Measurements from ENCODE around the gene MIPOL1. TPM values are rescaled to one million over a fixed set of nuclear protein-coding genes. Genes with fewer than 3 reads are reported as not detected.

The MIPOL1 gene
- total and polyA plus RNA-seq, 2 of the 4 experiments (the other 2 are of a cell fraction): 2.7 to 5.9 TPM

DNA sequence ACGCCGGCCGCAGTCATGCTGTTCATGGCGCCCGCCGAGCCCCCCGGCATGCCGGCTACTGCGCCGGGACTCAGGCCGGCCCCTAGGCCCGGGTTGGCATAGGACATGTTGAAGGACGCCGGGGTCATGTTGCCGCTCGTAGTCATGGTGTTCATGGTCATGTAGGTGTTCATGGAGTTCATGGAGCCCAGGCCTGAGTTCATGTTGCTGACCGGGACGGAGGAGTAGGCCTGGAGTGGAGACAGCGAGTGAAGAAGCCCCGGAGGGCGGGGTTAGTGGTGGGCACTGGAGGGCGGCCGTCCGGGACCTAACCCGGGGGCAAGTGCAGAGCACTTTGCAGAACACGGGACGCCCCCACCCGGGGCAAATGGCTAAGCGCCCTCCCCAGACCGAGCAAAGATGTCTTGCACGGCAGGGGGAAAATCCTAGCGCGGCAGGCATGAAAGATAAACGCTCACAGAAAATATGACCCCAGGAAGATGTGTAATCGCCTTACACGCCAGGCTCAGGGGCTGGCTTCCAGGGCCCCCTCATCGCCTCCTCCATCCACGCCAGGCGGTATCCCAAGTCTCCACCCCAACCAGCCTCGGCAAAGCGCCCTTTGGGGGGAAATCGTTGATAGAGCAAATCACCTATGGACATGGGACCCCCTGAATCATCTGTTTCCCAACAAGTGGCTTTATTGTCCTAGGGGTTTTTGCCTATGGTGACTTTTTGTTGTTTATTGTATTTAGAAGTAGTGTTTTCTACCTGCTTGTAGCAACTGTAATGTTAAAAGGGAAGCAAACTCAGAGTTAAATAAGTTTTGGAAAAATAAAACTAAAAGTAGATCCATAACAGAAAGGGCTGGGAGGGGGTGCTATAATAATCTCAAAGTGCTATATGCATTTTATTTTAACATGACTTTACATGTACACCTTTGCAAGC is 395.0 kb downstream of the MIPOL1 start:
- H3K9me3 ChIP-seq (ENCODE audit: control insufficient read depth, insufficient read depth, low read length): peaks cover 20% of the 10 kb centered on the region
- no peak overlapping the region for H3K4me2 ChIP-seq (ENCODE audit: low read depth, low read length)
- DNase-seq (no peak), ATAC-seq (ENCODE audit: low read depth) (no peak)
- H3K79me1 ChIP-seq (ENCODE audit: low read depth in 1 of 2, low read length in 2 of 2): no peaks in the 10 kb centered on the region
- peaks cover 3% of the 10 kb centered on the region; the same call in 1 of the 2 replicates for H3K4me1 ChIP-seq (ENCODE audit: control insufficient read depth, insufficient read depth, low read length)
- dilution Hi-C loops (cut with HindIII; ENCODE audit: low sequenced_read_pairs, unreplicated experiment) (no loop called here), intact Hi-C loops (cut with micrococcal nuclease) (no loop called here), in situ Hi-C loops (cut with MboI; ENCODE audit: low sequenced_read_pairs) (no loop called here)
- H3K14ac ChIP-seq (replicated peaks; ENCODE audit: low read depth, low read length): no peak overlapping the region
- no peak overlapping the region for H3K56ac ChIP-seq (ENCODE audit: extremely low read depth, insufficient read depth, low read length)
- H2BK15ac ChIP-seq (ENCODE audit: low read depth, low read length): no peak overlapping the region
- H3K27me3 ChIP-seq (ENCODE audit: control insufficient read depth, insufficient read depth, low read length): peaks cover 76% of the 10 kb centered on the region
- no peak overlapping the region for H3K18ac ChIP-seq (ENCODE audit: low read depth, low read length)
- H4K8ac ChIP-seq (ENCODE audit: low read depth in 2 of 2, low read length in 2 of 2): no peak overlapping the region
- no peak overlapping the region for H2AK5ac ChIP-seq (ENCODE audit: low read depth, low read length)
- no TSS peak for BruUV-seq (replicated peaks)
- no peak overlapping the region for H2BK20ac ChIP-seq (ENCODE audit: low read depth, low read length)
- H3K36me3 ChIP-seq (ENCODE audit: control insufficient read depth, insufficient read depth, low read length): no peaks in the 10 kb centered on the region
- ChIA-PET CTCF (interaction anchor here (0.7 to 1.0 kb wide), 3 partner anchors 346 to 484 kb away, joined by 3 to 5 read pairs (median 4); no protein-coding TSS in a partner anchor), POLR2A (ENCODE audit: unreplicated experiment) (no interaction called here)
- H3K23ac ChIP-seq (ENCODE audit: low read depth, low read length): no peak overlapping the region
- H4K20me1 ChIP-seq (ENCODE audit: insufficient read depth, low read length): no peaks in the 10 kb centered on the region; the same call in 1 of the 2 replicates
- no peak overlapping the region for H2AFZ ChIP-seq (replicated peaks; ENCODE audit: low read length, poor library complexity)
- no peak overlapping the region for H3K27ac ChIP-seq (ENCODE audit: insufficient read depth, low read length)
- WGBS, 2 experiments (ENCODE audit: extremely low coverage in 2 of 2, insufficient read length in 1 of 2): no CpG with 5 or more reads among the region's 42 CpGs
- no peak overlapping the region for H3K4ac ChIP-seq (ENCODE audit: low read depth, low read length)
- H2BK120ac ChIP-seq (ENCODE audit: low read depth, low read length): no peak overlapping the region
- H3K4me3 ChIP-seq (ENCODE audit: insufficient read depth, low read depth, low read length): no peak overlapping the region
- no peak overlapping the region for H2AK9ac ChIP-seq (replicated peaks; ENCODE audit: low read depth, low read length, poor library complexity)
- 0 out of 2 replicates have a peak, but pooled peaks cover 3% of the 10 kb centered on the region for H3K9me1 ChIP-seq (ENCODE audit: insufficient read depth, low read length)
- H3K9ac ChIP-seq (ENCODE audit: low read depth, low read length): no peak overlapping the region
- H2BK5ac ChIP-seq (ENCODE audit: low read depth, low read length, poor library complexity, severe bottlenecking): no peak overlapping the region
- no peak overlapping the region for H4K91ac ChIP-seq (ENCODE audit: insufficient read depth, low read depth, low read length)
- H4K5ac ChIP-seq (ENCODE audit: low read depth, low read length): no peak overlapping the region
- no peak for TF ChIP-seq MAFK (IDR thresholded peaks at IDR 0.05; ENCODE audit: low read depth, low read length)
- TF ChIP-seq POLR2A (IDR thresholded peaks at IDR 0.05; ENCODE audit: low read depth, low read length): no peak
- no peak for TF ChIP-seq NFE2L2 (IDR thresholded peaks at IDR 0.05; ENCODE audit: low read depth, low read length)
- no peak for TF ChIP-seq RFX5 (IDR thresholded peaks at IDR 0.05; ENCODE audit: low read depth, low read length)
- TF ChIP-seq, protein P1, sequence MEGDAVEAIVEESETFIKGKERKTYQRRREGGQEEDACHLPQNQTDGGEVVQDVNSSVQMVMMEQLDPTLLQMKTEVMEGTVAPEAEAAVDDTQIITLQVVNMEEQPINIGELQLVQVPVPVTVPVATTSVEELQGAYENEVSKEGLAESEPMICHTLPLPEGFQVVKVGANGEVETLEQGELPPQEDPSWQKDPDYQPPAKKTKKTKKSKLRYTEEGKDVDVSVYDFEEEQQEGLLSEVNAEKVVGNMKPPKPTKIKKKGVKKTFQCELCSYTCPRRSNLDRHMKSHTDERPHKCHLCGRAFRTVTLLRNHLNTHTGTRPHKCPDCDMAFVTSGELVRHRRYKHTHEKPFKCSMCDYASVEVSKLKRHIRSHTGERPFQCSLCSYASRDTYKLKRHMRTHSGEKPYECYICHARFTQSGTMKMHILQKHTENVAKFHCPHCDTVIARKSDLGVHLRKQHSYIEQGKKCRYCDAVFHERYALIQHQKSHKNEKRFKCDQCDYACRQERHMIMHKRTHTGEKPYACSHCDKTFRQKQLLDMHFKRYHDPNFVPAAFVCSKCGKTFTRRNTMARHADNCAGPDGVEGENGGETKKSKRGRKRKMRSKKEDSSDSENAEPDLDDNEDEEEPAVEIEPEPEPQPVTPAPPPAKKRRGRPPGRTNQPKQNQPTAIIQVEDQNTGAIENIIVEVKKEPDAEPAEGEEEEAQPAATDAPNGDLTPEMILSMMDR (conservative IDR thresholded peaks at IDR 0.05; ENCODE audit: low read depth, low read length): no peak
- TF ChIP-seq RAD21 (IDR thresholded peaks at IDR 0.05; ENCODE audit: low read length): no peak
- TF ChIP-seq, protein P2, sequence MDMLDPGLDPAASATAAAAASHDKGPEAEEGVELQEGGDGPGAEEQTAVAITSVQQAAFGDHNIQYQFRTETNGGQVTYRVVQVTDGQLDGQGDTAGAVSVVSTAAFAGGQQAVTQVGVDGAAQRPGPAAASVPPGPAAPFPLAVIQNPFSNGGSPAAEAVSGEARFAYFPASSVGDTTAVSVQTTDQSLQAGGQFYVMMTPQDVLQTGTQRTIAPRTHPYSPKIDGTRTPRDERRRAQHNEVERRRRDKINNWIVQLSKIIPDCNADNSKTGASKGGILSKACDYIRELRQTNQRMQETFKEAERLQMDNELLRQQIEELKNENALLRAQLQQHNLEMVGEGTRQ (IDR thresholded peaks at IDR 0.05; ENCODE audit: low read depth, low read length): no peak
- TF ChIP-seq MXI1 (IDR thresholded peaks at IDR 0.05; ENCODE audit: borderline replicate concordance, low read depth, low read length): no peak
- TF ChIP-seq CEBPB (IDR thresholded peaks at IDR 0.05; ENCODE audit: low read depth, low read length): no peak
- no peak for TF ChIP-seq RCOR1 (IDR thresholded peaks at IDR 0.05; ENCODE audit: insufficient replicate concordance, low read length)
- TF ChIP-seq SMC3 (IDR thresholded peaks at IDR 0.05; ENCODE audit: low read depth, low read length): no peak
- no peak for TF ChIP-seq CHD1 (IDR thresholded peaks at IDR 0.05; ENCODE audit: low read depth, low read length)
- TF ChIP-seq BHLHE40 (IDR thresholded peaks at IDR 0.05; ENCODE audit: low read depth, low read length): no peak
- TF ChIP-seq, protein P3, sequence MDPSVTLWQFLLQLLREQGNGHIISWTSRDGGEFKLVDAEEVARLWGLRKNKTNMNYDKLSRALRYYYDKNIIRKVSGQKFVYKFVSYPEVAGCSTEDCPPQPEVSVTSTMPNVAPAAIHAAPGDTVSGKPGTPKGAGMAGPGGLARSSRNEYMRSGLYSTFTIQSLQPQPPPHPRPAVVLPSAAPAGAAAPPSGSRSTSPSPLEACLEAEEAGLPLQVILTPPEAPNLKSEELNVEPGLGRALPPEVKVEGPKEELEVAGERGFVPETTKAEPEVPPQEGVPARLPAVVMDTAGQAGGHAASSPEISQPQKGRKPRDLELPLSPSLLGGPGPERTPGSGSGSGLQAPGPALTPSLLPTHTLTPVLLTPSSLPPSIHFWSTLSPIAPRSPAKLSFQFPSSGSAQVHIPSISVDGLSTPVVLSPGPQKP (IDR thresholded peaks at IDR 0.05; ENCODE audit: borderline replicate concordance, low read depth, low read length): no peak
